PFSK-1 (cell line): ENCODE results near the gene POU6F2.
A peak's percentile ranks its signal among the peaks of the same experiment; 100 is the strongest.

Source experiments
- FOXP2 ChIP-seq: optimal IDR thresholded peaks from 2 replicates; pipeline ENCODE3; 2011; ENCODE audit warnings: borderline replicate concordance, control low read depth, inconsistent platforms; ENCODE audit not compliant: insufficient read depth; ENCODE audit errors: extremely low read length, extremely low read depth
- POLR2AphosphoS5 ChIP-seq: IDR thresholded peaks from 2 replicates; pipeline ENCODE4 v1.6.1; 2012; ENCODE audit warnings: low read depth, mild to moderate bottlenecking, control low read depth, low read length, moderate library complexity
- SIN3A ChIP-seq: IDR thresholded peaks from 2 replicates; pipeline ENCODE4 v1.6.1; 2012; ENCODE audit warnings: mild to moderate bottlenecking, low read length, moderate library complexity, borderline replicate concordance; ENCODE audit not compliant: insufficient read depth
- TAF1 ChIP-seq: IDR thresholded peaks from 2 replicates; pipeline ENCODE4 v1.6.1; 2012; ENCODE audit warnings: low read length, control low read depth, borderline replicate concordance; ENCODE audit not compliant: insufficient read depth
- TF ChIP-seq, protein P1 (sequence below), 2 experiments: IDR thresholded peaks; 2 replicates each; pipeline versions ENCODE4 v1.6.1 to v1.8.0; 2011 to 2012; ENCODE audit warnings: low read depth in 2 of 2, low read length in 2 of 2, control low read depth in 1 of 2, inconsistent platforms in 1 of 2, mild to moderate bottlenecking in 1 of 2, moderate library complexity in 1 of 2; ENCODE audit not compliant: insufficient read depth in 1 of 2

The POU6F2 gene

DNA sequence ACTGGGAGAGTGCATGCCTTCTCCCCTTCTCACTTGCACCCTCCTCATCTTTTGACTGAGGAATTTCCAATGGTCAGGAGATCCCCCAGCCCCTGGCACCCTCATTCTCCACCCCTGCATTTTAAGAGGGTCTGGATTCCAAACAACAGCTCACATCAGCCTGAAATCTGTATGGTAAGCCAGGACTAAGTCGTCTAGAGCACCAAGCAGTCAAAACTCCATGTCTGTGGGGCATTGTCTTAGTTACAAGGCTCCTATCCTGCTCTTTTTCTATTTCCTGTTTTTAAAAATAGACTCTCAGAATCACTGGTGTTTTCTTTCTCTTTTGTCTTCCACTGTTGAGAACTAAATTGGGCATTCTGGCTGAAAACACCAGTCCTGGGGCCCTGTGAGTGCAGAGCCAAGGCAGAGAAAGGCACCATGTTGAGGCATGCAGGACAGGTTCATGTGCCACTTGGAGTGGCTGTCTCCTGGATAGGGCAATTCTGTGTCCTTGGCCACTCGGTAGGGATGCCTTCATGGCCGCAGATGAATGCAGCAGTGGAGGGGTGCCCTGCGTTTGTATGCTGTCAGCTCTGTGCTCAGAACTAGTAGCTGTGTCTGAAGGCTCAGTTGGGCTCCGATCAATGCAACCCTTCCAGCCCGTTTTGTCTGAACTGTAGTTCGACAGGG, 371.9 kb downstream of the POU6F2 start:
- TF ChIP-seq SIN3A (no peak), TAF1 (no peak), POLR2AphosphoS5 (no peak)

DNA sequence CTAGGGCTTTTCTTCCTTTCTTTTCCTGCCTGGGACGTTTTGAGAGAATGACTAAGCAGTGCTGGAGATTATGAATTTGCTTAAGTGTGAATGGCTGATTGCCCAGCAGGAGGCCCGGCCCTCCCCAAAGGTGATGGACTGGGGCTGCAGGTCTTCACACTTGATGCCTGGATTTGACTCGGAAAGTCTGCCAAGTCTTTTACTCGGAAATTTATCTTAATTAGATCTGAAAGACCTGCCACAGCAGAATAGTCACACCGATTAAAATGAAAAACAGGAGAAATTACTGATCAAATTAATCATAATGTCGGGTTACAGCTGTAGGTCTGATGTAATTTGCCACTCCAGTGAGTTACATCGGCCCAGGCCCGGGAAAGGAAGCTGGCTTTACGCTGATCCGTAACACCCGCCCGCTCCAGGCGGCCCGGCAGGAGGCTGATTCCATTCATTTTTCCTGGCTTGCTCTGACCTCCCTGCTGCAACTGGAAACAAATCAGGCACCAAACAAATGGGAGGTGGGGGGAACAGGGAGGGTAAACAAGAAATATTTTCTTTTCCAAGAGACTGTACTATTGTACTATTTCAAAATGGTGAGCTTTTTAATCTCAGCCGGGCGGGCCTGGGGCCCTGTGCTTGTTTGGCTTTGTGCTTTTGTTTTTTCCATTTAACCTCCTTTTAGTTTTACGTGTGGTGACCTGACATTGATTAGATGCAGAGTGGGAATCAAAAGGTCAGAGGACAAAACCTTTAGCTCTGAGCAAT, 376.1 kb downstream of the POU6F2 start:
- peak; percentile 54 for TF ChIP-seq FOXP2
- peak; percentile 27; the same call in 1 of the 2 replicates for TF ChIP-seq TAF1
- TF ChIP-seq SIN3A, result 0 out of 2 replicates have a peak, but pooled peaks have one; percentile 56
- TF ChIP-seq, protein P1, sequence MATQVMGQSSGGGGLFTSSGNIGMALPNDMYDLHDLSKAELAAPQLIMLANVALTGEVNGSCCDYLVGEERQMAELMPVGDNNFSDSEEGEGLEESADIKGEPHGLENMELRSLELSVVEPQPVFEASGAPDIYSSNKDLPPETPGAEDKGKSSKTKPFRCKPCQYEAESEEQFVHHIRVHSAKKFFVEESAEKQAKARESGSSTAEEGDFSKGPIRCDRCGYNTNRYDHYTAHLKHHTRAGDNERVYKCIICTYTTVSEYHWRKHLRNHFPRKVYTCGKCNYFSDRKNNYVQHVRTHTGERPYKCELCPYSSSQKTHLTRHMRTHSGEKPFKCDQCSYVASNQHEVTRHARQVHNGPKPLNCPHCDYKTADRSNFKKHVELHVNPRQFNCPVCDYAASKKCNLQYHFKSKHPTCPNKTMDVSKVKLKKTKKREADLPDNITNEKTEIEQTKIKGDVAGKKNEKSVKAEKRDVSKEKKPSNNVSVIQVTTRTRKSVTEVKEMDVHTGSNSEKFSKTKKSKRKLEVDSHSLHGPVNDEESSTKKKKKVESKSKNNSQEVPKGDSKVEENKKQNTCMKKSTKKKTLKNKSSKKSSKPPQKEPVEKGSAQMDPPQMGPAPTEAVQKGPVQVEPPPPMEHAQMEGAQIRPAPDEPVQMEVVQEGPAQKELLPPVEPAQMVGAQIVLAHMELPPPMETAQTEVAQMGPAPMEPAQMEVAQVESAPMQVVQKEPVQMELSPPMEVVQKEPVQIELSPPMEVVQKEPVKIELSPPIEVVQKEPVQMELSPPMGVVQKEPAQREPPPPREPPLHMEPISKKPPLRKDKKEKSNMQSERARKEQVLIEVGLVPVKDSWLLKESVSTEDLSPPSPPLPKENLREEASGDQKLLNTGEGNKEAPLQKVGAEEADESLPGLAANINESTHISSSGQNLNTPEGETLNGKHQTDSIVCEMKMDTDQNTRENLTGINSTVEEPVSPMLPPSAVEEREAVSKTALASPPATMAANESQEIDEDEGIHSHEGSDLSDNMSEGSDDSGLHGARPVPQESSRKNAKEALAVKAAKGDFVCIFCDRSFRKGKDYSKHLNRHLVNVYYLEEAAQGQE (IDR thresholded peaks at IDR 0.05; ENCODE audit: insufficient read depth in 1 of 2, low read depth in 2 of 2, low read length in 2 of 2), result no peak
- TF ChIP-seq POLR2AphosphoS5, result peak; percentile 65; the same call in 1 of the 2 replicates

DNA sequence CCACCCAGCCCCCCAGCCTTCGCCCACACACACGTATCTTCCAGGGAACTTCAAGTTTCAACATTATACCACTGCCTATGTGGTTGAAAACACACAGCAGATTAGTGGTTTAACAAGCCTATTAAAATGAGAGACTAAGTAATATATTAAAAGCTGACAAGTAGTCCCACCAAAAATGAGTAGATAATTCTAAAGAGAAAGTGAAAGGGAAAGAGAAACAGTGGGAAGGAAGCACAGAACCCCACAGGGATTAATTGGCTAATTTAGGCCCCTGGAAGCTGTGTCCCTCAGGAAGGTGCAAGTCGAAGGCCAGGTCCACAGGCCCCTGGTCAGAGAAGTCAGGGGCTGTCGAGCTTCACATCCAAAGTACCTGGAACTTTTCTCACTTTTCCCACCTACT, 378.0 kb downstream of the POU6F2 start:
- TF ChIP-seq, protein P1 (IDR thresholded peaks at IDR 0.05; ENCODE audit: insufficient read depth in 1 of 2, low read depth in 2 of 2, low read length in 2 of 2), result no peak
- TF ChIP-seq SIN3A (no peak), POLR2AphosphoS5 (no peak), TAF1 (no peak), FOXP2 (no peak)

DNA sequence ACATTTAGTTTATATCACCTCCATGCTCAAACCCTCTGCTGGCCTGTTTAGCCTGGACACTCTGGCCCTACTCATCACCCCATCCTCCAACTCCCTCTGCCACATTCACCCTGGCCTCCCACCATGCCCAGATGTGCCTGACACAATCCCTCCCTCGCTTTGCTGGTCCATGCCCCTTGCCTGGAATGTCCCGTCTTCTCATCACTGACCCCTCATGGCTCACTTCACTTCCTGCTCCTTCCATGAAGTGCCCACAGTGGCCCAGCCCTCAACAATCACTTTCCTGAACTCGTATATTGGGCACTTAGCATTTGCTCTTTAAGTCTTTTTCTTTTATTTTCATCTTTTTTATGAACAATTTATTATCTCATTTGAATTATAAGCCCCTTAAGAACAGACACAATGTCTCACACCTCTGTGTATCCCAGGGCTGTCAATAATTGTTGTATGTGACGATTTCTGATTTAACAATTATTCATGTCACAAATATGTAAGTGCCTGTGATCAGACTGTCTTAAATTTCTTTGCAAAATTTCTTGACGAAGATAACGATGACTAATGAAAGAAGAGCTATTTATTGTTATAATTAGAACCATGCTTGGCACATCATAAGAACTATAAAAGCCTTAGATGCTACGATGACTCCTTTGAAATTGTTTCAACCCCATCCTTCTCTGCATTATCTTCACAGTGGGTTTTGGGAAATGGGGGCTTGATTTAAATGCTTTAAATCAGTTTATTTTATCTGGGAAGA, 378.6 kb downstream of the POU6F2 start:
- no peak for TF ChIP-seq POLR2AphosphoS5
- no peak for TF ChIP-seq FOXP2
- TF ChIP-seq, protein P1 (IDR thresholded peaks at IDR 0.05; ENCODE audit: insufficient read depth in 1 of 2, low read depth in 2 of 2, low read length in 2 of 2), result no peak

DNA sequence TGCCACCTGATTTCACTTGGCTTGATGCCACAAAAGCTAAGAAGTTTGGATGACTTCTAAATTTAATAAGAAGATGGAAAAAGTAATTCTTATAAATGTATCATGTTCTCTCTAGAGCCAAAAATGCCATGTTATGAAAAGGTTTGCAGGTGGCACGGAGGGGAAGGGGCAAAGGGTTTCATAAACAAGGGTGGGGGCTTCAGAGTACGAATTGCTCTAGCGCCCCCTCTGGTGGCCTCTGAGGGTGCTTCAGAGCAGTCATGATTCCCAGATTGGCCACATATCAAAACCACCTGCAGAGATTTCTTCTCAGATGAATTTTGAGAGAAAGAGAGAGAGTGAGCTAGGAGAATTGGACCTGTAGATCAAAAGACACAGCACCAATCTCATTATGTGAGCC, 379.9 kb downstream of the POU6F2 start:
- TF ChIP-seq FOXP2, result no peak
- no peak for TF ChIP-seq TAF1
- TF ChIP-seq SIN3A, result no peak
- TF ChIP-seq, protein P1 (IDR thresholded peaks at IDR 0.05; ENCODE audit: insufficient read depth in 1 of 2, low read depth in 2 of 2, low read length in 2 of 2), result no peak
- TF ChIP-seq POLR2AphosphoS5, result no peak
